GM19452 (cell line): Measurements from ENCODE around the gene TESPA1.

Experiments
- ATAC-seq: cut with Tn5 transposase; IDR thresholded peaks from one replicate; pipeline ENCODE4 v1.9.1; 2021; ENCODE audit not compliant: unreplicated experiment

Gene TESPA1, protein sequence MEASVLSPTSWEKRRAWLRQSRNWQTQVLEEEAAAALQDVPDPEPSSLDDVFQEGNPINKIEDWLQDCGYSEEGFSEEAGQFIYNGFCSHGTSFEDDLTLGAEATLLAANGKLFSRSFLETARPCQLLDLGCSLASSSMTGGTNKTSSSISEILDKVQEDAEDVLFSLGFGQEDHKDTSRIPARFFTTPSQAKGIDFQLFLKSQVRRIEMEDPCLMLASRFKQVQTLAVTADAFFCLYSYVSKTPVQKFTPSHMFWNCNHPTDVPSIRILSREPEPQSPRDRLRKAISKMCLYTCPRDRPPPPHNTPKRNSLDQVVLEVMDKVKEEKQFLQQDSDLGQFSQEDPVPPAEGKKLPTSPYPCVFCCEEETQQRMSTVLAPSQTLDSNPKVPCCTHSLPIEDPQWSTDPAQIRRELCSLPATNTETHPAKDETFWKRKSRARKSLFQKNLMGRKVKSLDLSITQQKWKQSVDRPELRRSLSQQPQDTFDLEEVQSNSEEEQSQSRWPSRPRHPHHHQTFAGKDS

DNA sequence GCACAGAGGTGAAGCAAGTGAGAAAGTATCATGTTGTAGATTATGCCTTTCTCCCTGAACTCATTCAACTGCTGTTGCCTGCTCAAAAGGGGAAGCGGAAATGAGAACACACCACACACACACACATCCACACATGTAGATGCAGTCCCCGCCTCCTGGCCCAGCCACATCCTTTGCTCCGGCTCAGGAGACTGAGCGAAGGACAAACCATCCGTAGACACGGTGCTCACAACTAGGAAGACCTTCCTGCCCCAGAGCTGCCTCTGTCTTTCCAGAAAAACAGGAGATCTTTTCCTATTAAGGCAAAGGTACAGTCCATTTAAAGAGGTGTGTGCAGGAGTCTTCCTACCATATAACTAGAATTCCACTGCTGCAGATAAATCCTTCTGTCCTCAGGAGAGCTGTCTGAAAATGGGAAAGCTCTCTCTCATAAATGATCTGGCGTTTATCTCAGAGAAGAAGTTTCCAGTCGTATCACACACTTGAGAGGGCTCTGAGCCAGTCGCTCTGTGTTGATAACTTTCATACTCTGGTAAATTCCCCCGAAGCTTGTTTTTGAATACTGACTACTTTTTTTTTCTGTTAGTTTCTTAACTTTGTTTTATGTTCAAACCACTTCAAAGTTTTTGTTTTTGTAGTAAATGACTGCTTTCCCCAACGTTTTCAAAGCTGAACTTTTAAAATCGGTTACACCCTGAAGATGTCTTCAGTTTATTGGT, at the start of gene TESPA1:
TSS of gene TESPA1 (minus strand) at position 105 of the 719 bp plus-strand sequence. CDS start 10,200 bp downstream, outside the sequence.
- peak; percentile 97 for ATAC-seq

DNA sequence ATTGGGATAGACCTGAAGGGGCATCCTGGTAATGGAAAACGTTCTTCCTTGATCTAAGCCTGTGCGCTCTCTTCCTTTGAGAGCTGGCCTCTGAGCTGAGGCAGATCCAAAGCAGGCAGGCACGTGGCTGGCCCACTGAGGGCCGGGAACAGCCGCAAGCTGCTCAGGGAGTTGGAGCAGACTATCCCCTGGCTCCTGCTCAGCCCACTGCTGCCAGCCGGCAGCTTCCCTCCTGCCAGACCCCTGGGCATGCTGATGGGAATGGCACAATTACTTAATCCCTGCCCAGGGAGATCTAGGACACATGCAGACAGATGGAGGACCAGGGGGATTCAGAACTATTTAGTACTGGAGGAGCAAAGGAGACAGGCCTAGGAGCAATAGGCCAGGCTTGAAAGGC, 49.7 kb upstream of the TESPA1 start:
- ATAC-seq = no peak

DNA sequence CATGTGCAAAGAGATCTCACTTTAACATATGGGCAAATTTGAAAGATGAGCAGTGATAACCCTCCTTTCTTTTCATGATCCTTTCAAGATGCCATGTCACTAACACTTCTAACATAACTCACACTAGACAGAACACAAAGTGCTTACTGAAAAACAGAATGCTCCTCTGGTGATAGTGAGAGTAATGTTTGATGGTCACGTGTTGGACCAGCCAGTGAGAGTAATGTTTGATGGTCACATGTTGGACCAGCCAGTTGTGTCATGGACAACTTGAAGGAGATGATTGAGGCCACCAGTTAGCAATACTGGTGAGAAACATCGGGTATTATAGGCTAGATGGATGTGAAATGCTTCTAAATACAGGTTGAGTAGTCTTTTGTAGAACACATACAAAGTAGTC, 40.9 kb upstream of the TESPA1 start:
- ATAC-seq = no peak

DNA sequence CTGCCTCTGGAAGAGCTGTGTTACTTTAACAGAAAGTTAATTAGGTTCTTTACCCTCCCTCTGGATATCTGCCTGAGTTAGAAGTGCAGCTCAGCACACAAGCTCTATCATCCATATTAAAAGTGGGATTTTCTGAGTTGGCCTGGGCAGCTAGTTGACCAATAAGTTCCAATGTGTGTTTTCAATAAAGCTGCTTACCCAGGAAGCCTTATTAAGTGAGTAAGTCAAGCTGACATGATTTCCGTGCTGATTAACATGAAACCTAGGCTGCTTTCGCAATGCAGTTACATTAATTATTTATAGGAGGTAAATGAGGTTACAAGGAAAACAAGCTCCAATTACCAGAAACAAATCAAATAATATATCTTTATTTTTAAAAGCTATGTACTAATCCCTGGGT, 40.0 kb upstream of the TESPA1 start:
- no peak for ATAC-seq

DNA sequence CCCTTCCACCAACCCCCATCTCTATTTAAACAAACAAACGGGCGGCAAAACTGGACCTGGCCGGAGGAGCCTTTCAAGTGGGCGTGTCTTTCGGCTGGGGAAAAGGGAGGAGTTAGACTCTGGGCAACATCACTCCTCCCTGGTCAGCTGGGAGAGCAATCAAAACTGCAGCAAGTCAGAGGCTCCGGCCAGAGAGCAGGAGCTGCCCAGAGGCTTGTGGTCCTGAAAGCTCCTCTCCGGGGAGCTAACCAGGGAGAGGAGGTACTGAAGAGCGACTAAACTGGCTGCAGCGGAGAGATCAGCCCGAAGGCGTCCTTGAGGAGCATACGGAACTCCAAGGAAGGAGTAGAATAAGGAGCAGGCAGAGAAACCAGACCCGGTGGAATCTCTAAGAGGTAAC, 35.2 kb upstream of the TESPA1 start, which contains the start of gene NEUROD4:
TSS of gene NEUROD4 (plus strand) at position 191 of the 400 bp plus-strand sequence. CDS start 6,466 bp downstream, outside the sequence.
- ATAC-seq = no peak

DNA sequence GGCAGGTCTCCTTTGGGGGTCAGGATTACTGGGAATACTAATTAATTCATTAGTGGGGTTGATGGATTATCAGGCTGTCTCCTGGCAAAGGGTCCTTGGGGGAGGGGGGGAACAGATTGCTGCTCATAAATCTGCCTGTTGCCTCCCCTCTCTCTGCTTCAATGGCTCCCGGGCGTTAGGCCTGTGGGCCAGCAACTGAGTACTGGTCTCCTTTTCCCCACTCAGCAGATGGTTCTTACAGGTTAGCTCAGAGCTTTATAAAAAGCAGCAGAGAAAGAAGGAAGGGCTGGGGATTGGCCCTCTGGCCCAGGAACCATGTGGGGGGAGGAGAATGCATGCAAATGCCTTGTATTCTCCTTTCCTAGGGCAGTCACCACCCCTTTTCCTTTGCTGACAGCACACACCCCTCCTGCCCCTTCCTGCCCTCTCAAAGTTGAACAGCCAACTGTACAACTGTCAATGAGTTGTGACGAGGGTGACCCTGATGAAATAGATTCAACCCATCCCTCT, 32.9 kb upstream of the TESPA1 start:
- no peak for ATAC-seq

DNA sequence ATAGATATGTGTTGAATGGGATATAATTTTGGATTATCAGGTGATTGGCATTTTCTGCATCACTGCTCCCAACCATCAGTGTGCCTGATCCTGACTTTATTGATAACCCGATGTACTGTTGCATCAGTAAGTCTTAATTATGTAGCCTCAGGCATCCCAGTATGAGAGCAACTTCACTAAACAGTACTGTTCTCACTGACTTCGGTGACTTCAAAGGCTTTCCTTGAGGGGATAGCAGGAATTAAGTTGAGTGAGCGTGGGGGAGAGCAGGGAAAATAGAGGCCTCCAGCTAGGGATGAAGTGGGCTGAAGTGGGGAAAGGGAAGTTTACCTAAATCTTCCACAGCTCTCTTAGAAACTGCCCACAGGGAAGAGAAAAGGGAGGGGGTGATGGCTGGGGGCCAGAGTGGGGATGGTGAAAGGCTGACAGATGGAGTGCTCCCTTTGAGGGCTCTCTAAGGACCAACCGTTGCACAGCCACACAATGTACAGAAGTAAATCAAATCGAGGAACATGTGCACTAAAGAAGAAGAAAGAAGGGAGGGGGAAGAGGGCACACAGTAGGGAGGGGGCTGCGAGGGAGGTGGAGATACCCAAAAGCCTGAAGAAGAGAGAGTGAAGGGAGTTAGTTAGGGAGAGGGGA, 24.5 kb upstream of the TESPA1 start:
- no peak for ATAC-seq

DNA sequence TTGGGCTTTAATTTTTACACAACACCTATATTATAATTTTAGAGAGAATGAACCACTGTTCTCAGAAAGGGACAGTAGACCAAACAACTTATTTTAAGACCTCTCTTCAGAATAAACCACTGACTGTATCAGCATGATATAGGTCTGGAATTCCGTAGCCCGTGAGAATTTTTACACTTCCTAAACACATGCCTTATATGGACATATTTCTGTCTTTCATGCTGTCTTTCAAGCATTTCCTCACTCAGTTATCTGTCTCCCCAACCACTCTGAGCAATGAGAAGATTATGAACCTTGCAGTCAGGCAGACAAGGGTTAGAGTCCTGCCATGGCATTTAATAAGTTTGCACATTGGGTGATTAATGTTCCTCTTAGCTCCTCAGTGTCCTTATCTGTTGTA, 17.8 kb upstream of the TESPA1 start:
- no peak for ATAC-seq

DNA sequence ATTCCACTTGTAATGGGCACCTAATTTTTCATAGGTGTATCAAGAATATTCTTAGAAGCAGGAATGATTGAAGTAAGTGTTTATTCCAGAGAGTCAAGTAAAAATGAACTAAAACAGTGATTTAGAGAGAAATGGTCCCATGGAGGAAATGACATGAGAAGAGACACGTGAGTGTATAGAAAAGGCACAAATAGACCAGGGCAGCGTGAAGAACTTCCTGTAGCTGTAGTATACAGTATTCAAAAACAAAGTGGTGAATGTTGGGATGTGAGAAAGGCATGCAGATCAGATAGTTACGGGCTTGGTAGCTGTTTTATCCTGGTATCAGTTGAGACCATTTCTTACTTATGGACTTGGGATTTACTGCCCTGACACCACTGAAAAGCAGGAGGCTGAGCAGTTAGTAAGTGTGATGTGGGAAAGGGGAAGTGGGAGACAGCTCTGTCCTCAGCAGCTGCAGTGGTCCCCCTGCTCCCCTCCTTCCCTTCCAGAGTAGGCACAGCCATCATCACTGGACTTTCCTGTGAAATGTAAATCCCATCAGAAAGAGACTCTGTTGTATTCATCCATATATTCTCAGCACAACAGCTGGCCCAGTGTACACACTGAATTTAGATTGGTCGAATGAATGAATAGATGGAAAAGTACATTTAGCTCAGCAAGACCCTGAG, 16.8 kb upstream of the TESPA1 start:
- ATAC-seq = no peak

DNA sequence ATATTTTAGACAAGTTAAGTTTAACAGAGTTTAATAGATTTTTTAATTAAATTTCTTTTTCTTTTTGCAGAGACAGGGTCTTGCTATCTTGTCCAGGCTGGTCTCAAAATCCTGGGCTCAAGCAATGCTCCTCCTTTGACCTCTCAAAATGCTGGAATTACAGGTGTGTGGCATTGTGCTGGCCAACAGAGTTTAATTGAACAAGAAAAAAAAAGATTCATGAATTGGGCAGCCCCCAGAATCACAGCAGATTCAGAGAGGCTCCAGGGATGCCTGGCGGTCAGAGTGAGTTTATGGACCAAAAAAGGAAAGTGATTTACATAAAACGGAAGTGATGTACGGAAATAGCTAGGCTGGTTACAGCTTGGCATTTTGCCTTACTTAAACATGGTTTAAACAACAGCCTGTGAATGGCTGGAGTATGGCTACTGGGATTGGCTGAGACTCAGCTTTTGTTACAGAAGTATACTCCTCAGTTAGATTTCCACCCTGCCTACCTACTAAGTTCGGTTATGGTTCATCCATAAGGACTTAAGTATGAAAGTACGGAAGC, 14.5 kb upstream of the TESPA1 start:
- ATAC-seq = no peak

DNA sequence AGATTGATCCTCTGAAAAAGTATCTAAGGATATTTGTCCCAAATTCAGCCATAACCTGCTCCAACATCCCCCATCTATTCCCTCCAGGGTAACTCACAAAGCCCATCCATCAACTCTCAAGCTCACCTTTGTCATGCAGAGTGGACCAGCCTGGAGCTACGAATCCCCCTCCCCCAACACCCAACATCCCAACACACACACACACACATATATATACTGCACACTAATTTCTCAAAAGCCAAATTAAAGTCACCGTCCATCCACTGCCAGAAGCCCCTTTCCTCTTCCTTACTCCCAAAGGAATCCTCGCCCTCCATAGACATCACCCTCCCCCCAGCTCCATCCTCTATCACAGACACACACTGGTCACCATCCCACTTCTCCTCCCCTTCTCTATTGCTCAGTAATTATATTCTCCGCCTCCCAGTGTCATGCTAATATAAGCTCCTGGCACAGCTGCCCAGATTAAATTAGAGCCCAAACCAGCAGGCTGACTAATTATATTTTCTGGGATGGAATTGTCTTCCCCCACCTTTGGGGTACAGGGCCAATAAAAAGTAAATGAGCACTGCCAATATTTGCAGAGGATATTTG, 13.5 kb upstream of the TESPA1 start:
- no peak for ATAC-seq

DNA sequence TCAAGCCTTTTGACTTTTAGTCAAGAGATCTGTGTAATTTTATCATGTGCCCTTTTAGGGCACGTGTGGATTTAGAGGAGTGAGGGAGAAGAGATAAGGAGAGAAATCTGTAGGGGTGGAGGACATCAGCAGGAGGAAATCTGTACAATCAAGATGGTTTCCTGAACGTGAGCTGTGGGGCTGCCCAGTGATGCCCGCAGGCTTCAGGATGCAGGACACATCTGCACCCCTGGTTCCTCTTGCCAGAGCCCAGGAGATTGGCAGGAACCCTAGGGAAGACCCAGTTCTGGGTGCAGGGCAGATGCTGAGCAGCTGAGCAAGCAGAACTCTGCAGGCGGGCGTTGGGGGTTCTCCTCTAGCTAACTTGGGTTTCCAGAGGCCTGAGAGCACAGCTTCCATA, 11.6 kb upstream of the TESPA1 start:
- ATAC-seq = no peak

DNA sequence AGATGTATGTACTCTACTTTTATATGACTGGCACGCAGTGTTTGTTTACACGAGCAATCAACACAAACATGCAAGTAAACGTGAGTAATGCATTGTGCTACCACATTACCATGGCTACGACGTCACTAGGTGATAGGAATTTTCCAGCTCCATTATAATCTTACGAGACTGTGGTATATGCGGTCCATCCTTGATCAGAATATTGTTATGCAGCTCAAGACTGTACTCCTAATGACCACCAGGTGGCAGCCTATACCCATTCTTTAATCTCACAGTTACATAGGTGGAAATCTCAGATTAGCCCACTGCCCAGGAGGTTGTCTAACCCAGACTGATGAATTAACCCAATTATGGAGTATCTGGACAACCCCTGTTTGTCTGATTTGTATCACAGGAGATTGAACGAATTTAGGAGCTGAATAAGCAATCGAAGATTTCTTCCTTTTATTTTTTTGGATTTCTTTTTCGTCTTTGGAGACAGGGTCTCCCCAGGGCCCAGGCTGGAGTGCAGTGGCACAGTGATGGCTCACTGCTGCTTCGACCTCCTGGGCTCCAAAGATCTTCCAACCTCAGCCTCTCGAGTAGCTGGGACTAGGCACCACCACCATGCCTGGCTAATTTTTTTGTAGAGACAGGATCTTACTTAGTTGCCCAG, 8.7 kb upstream of the TESPA1 start:
- ATAC-seq = peak; percentile 48

DNA sequence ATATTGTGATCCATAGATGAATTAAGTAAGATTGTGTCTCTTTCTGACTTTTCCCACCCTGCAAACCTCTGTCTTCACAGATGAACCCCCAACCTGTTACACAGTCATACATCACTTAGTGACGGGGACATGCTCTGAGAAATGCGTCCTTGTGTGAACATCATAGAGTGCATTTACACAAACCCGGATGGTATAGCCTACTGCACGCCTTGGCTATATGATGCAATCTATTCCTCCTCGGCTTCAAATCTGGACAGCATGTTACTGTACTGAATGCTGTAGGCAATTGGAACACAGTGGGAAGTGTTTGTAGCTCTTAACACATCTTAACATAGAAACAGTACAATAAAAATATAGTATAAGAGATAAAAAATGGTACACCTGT, 7.4 kb upstream of the TESPA1 start:
- peak; percentile 45 for ATAC-seq

DNA sequence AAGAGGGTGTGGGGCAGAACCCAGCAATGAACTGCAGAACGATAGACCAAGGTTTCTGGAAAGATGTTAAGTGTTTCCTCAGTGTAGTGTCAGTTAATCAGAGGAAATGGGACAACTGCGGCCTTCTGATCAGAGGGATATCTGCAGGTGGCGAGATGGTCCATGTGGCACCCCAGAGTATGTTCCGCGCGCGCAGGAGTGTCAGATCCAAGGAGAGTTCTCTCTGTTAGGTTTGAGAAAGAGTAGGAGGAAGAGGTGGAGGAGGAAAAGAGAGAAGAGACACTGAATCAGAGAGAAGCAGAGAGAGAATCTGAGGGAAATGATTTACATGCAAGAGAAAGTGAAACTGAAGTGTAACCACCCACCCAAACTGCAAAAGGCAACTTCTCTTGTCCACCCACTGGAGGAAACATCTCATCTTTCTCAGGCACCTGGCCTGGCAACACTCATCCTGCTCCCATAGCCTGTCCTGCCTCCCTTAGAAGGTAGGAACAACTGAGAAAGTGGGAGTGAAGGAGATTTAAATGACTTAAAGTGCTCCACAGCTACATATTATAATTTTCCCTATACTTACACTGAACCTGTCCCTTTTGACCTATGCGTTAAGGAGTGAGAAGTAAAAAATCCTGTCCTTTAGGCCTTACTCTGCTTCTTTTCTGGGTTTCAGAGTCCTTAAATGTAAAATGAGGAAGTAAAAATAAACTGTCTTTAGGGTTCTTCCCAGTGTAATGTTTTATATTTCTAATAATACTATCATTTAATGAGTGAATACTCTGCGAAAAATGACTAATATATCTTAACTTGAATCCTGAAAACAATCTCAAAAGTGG, 6.8 kb upstream of the TESPA1 start:
- ATAC-seq = peak; percentile 70

DNA sequence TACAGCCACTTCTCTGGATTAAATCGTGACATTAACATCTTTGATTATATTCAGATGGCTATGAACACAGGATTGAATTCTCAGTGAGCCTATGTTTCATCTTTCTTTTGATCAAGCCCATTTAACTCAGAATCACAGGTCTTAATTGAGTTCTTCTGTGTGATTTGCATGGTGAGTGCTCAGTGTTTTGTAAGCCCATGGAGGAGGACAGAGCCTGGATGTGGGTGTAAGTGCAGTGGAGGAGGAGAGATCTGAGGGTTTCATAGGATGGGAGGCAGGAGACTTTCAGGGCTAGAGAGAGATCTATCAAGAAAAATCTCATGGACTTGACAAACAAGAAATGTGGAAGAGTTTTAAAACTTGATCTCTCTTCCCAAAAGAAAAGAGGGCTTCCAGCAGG, 5.3 kb upstream of the TESPA1 start:
- ATAC-seq = no peak

DNA sequence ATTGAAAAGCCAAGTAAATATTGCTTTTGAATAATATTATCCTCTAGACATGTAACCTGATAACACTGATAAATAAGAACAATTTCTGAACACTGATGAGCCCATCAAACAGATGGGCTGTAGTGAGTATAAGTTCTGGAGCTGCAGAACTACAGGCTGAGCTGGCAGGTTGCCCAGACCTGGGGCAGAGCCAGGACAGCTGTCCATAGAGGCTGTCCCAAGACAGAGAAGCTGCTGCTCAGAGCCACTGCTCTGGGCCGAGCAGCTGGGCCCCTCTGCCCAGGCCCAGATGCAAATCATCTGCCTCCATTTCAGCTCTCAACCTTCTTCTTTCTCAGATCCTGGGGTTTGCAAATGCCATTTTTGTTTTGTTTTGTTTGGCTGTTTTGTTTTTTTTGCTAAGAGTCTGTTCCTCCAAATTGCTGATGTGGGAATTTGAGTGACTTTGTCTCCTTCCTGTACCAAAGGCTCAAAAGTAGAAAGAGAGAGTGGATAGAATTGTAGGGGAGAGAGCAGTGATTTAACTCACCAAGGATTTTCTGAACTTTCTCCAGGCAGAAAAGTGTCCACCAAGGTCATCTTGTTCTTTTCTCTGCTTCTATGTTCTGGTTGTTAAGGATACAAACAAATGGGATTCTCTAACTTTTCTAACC, 4.0 kb upstream of the TESPA1 start:
- ATAC-seq = no peak

DNA sequence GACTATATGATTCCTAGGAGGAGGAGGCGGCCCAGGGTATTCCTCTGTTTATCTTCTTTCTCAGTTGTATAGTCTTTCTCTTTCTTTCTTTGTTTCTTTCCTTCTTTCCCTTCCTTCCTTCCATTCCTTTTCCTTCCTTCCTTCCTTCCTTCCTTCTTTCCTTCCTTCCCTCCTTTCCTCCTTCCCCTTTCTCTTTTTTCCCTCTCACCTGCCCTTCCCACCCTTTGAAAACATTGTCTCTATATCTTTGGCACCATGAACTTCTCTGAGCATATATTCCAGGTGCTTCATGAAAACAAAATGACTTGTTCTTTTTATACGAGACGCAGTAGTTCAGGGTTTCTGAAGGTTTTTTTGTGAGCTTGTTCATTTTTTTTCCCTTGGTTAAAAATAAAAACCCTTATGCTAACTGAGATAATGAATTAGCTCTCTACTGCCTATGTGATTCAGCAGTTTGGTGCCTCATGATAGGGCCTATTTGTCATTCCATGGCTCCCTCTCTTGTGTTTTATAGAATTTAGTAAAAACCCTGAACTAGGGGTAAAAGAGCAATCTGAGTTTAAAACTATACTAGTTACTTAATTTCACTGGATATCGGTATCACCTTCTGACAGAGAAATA, 3.2 kb upstream of the TESPA1 start:
- no peak for ATAC-seq
